ENCODE data around the gene ASS1. TPM values are rescaled to one million over a fixed set of nuclear protein-coding genes. Genes with fewer than 3 reads are reported as not detected.

Gene ASS1
- polyA plus RNA-seq, 4 donors, result 295 to 962 (median 408) TPM

GRCh38 chr9:130478736-130479575 is 34.2 kb downstream of the ASS1 start:
- no peaks in the 10 kb centered on the region for H3K4me1 ChIP-seq (ENCODE audit: control insufficient read depth in 3 of 3, insufficient read depth in 2 of 3, low read depth in 1 of 3, low read length in 2 of 3)
- no peak for DNase-seq
- H3K27me3 ChIP-seq (ENCODE audit: control insufficient read depth in 3 of 3, insufficient read depth in 3 of 3, low read length in 3 of 3), result no peaks in the 10 kb centered on the region
- no peak for FAIRE-seq
- no peak overlapping the region for H3K4me3 ChIP-seq (ENCODE audit: low read depth in 1 of 3, low read length in 3 of 3)
- 88 to 90% (median 88%) methylated on average over 35 of the region's 35 CpGs for WGBS, 3 donors
- no peak overlapping the region for H3K27ac ChIP-seq (ENCODE audit: low read depth in 1 of 3, low read length in 2 of 3)
- H3K9me3 ChIP-seq (ENCODE audit: control insufficient read depth in 2 of 2, insufficient read depth in 1 of 2, low read depth in 1 of 2, low read length in 1 of 2), result no peaks in the 10 kb centered on the region
- peaks cover 0 to 95% (median 4%) of the 10 kb centered on the region in 3 donors for H3K36me3 ChIP-seq (ENCODE audit: control insufficient read depth in 3 of 3, insufficient read depth in 2 of 3, low read depth in 1 of 3, low read length in 3 of 3)

GRCh38 chr9:130479587-130479986 is 34.8 kb downstream of the ASS1 start:
- Histone ChIP-seq H3K4me3 (ENCODE audit: low read depth in 1 of 3, low read length in 3 of 3) (no peak overlapping the region), H3K36me3 (ENCODE audit: control insufficient read depth in 3 of 3, insufficient read depth in 2 of 3, low read depth in 1 of 3, low read length in 3 of 3) (peaks cover 0 to 95% (median 4%) of the 10 kb centered on the region in 3 donors), H3K9me3 (ENCODE audit: control insufficient read depth in 2 of 2, insufficient read depth in 1 of 2, low read depth in 1 of 2, low read length in 1 of 2) (no peaks in the 10 kb centered on the region), H3K27me3 (ENCODE audit: control insufficient read depth in 3 of 3, insufficient read depth in 3 of 3, low read length in 3 of 3) (no peaks in the 10 kb centered on the region), H3K27ac (ENCODE audit: low read depth in 1 of 3, low read length in 2 of 3) (no peak overlapping the region), H3K4me1 (ENCODE audit: control insufficient read depth in 3 of 3, insufficient read depth in 2 of 3, low read depth in 1 of 3, low read length in 2 of 3) (no peaks in the 10 kb centered on the region)
- 91 to 93% (median 91%) methylated on average over 19 of the region's 19 CpGs for WGBS, 3 donors
- no peak for FAIRE-seq
- no peak for DNase-seq

DNA sequence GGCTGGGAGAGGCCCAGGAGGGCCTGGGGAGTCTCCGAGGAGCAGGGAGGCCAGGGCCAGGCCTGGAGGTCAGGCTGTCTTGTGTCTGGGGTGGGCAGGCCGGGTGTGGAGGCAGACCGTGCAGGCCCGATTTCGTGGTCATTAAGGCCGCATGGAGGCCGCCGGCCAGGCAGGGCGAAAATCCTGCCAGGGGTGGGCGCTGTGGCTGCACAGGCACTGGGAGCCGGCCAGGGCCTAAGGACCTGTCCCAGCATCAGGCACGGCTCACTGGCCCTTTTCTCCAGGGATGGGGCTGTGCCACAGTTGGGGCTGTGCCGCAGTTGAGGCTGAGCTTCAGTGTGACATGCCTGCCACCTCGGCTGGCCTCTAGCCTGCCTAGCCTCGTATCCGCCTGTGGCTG is 35.9 kb downstream of the ASS1 start:
- Histone ChIP-seq H3K4me1 (ENCODE audit: control insufficient read depth in 3 of 3, insufficient read depth in 2 of 3, low read depth in 1 of 3, low read length in 2 of 3) (no peaks in the 10 kb centered on the region), H3K27ac (ENCODE audit: low read depth in 1 of 3, low read length in 2 of 3) (no peak overlapping the region), H3K9me3 (ENCODE audit: control insufficient read depth in 2 of 2, insufficient read depth in 1 of 2, low read depth in 1 of 2, low read length in 1 of 2) (no peaks in the 10 kb centered on the region), H3K27me3 (ENCODE audit: control insufficient read depth in 3 of 3, insufficient read depth in 3 of 3, low read length in 3 of 3) (no peaks in the 10 kb centered on the region), H3K36me3 (ENCODE audit: control insufficient read depth in 3 of 3, insufficient read depth in 2 of 3, low read depth in 1 of 3, low read length in 3 of 3) (peaks cover 0 to 95% (median 4%) of the 10 kb centered on the region in 3 donors), H3K4me3 (ENCODE audit: low read depth in 1 of 3, low read length in 3 of 3) (no peak overlapping the region)
- FAIRE-seq (no peak), DNase-seq (no peak)
- 81 to 91% (median 85%) methylated on average over 15 to 16 of the region's 16 CpGs for WGBS, 3 donors

DNA sequence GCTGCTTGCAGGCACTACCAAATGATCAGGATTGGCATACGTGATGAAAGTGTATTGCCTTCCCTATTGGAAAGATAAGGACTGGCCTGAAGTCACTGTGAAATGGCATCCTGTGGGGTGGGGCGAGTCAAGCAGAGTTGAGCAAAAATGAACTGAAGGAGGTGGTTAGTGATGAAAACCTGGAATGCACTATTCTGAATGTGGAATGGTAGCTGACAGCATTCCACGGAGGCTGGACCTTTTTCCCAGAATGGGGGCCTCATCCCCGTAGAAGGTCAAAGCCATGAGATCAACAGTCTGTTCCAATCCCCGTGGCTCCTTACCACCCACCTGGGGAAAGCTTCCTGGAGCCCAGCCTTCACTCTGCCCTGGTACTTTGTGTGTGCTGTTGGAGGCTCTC is 37.7 kb downstream of the ASS1 start:
- Histone ChIP-seq H3K36me3 (ENCODE audit: control insufficient read depth in 3 of 3, insufficient read depth in 2 of 3, low read depth in 1 of 3, low read length in 3 of 3) (peaks cover 2 to 93% (median 4%) of the 10 kb centered on the region in 3 donors), H3K4me3 (ENCODE audit: low read depth in 1 of 3, low read length in 3 of 3) (no peak overlapping the region), H3K27ac (ENCODE audit: low read depth in 1 of 3, low read length in 2 of 3) (no peak overlapping the region), H3K9me3 (ENCODE audit: control insufficient read depth in 2 of 2, insufficient read depth in 1 of 2, low read depth in 1 of 2, low read length in 1 of 2) (no peaks in the 10 kb centered on the region), H3K27me3 (ENCODE audit: control insufficient read depth in 3 of 3, insufficient read depth in 3 of 3, low read length in 3 of 3) (no peaks in the 10 kb centered on the region), H3K4me1 (ENCODE audit: control insufficient read depth in 3 of 3, insufficient read depth in 2 of 3, low read depth in 1 of 3, low read length in 2 of 3) (no peaks in the 10 kb centered on the region)
- 69 to 80% (median 76%) methylated on average over 5 of the region's 5 CpGs for WGBS, 3 donors
- FAIRE-seq, result no peak
- no peak for DNase-seq

- DNase-seq, result no peak
- Histone ChIP-seq H3K27me3 (ENCODE audit: control insufficient read depth in 3 of 3, insufficient read depth in 3 of 3, low read length in 3 of 3) (no peaks in the 10 kb centered on the region), H3K4me1 (ENCODE audit: control insufficient read depth in 3 of 3, insufficient read depth in 2 of 3, low read depth in 1 of 3, low read length in 2 of 3) (no peaks in the 10 kb centered on the region), H3K27ac (ENCODE audit: low read depth in 1 of 3, low read length in 2 of 3) (no peak overlapping the region), H3K4me3 (ENCODE audit: low read depth in 1 of 3, low read length in 3 of 3) (no peak overlapping the region), H3K36me3 (ENCODE audit: control insufficient read depth in 3 of 3, insufficient read depth in 2 of 3, low read depth in 1 of 3, low read length in 3 of 3) (peaks cover 2 to 93% (median 2%) of the 10 kb centered on the region in 3 donors), H3K9me3 (ENCODE audit: control insufficient read depth in 2 of 2, insufficient read depth in 1 of 2, low read depth in 1 of 2, low read length in 1 of 2) (no peaks in the 10 kb centered on the region)
- no peak for FAIRE-seq
- WGBS, 3 donors, result 64 to 83% (median 72%) methylated on average over 11 to 16 of the region's 16 CpGs
Observed at GRCh38 chr9:130483371-130483971, 38.7 kb downstream of the ASS1 start.

- FAIRE-seq (no peak), DNase-seq (no peak)
- Histone ChIP-seq H3K27ac (ENCODE audit: low read depth in 1 of 3, low read length in 2 of 3) (no peak overlapping the region), H3K36me3 (ENCODE audit: control insufficient read depth in 3 of 3, insufficient read depth in 2 of 3, low read depth in 1 of 3, low read length in 3 of 3) (peaks cover 0 to 94% (median 2%) of the 10 kb centered on the region in 3 donors), H3K4me1 (ENCODE audit: control insufficient read depth in 3 of 3, insufficient read depth in 2 of 3, low read depth in 1 of 3, low read length in 2 of 3) (no peaks in the 10 kb centered on the region), H3K9me3 (ENCODE audit: control insufficient read depth in 2 of 2, insufficient read depth in 1 of 2, low read depth in 1 of 2, low read length in 1 of 2) (no peaks in the 10 kb centered on the region), H3K4me3 (ENCODE audit: low read depth in 1 of 3, low read length in 3 of 3) (no peak overlapping the region), H3K27me3 (ENCODE audit: control insufficient read depth in 3 of 3, insufficient read depth in 3 of 3, low read length in 3 of 3) (no peaks in the 10 kb centered on the region)
- 79 to 91% (median 85%) methylated on average over 21 of the region's 21 CpGs for WGBS, 3 donors
Observed at GRCh38 chr9:130484362-130485072, 39.8 kb downstream of the ASS1 start.

GRCh38 chr9:130486103-130486502 is 41.3 kb downstream of the ASS1 start:
- H3K4me3 ChIP-seq (ENCODE audit: low read depth in 1 of 3, low read length in 3 of 3), result no peak overlapping the region
- no peak overlapping the region for H3K27ac ChIP-seq (ENCODE audit: low read depth in 1 of 3, low read length in 2 of 3)
- DNase-seq, result no peak
- no peaks in the 10 kb centered on the region for H3K4me1 ChIP-seq (ENCODE audit: control insufficient read depth in 3 of 3, insufficient read depth in 2 of 3, low read depth in 1 of 3, low read length in 2 of 3)
- H3K36me3 ChIP-seq (ENCODE audit: control insufficient read depth in 3 of 3, insufficient read depth in 2 of 3, low read depth in 1 of 3, low read length in 3 of 3), result peaks cover 0 to 93% (median 2%) of the 10 kb centered on the region in 3 donors
- FAIRE-seq, result no peak
- no peaks in the 10 kb centered on the region for H3K27me3 ChIP-seq (ENCODE audit: control insufficient read depth in 3 of 3, insufficient read depth in 3 of 3, low read length in 3 of 3)
- WGBS, 3 donors, result 92 to 95% (median 94%) methylated on average over 6 of the region's 6 CpGs
- no peaks in the 10 kb centered on the region for H3K9me3 ChIP-seq (ENCODE audit: control insufficient read depth in 2 of 2, insufficient read depth in 1 of 2, low read depth in 1 of 2, low read length in 1 of 2)

DNA sequence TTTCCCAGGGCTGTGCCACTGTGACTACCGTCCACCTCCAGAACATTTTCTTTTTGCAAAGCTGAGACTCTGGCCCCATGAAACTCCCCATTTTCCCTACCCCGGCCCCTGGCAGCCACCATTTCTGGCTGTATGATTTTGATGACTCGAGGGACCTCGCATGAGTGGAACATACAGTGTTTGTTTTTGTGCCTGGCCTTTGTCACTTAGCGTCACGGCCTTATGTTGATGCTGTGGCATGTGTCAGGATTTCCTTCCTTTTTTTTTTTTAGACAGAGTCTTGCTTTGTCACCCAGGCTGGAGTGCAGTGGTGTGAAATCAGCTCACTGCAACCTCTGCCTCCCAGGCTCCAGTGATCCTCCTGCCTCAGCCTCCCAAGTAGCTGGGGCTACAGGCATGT is 42.7 kb downstream of the ASS1 start:
- no peaks in the 10 kb centered on the region for H3K9me3 ChIP-seq (ENCODE audit: control insufficient read depth in 2 of 2, insufficient read depth in 1 of 2, low read depth in 1 of 2, low read length in 1 of 2)
- H3K27ac ChIP-seq (ENCODE audit: low read depth in 1 of 3, low read length in 2 of 3), result no peak overlapping the region
- H3K4me3 ChIP-seq (ENCODE audit: low read depth in 1 of 3, low read length in 3 of 3), result no peak overlapping the region
- H3K27me3 ChIP-seq (ENCODE audit: control insufficient read depth in 3 of 3, insufficient read depth in 3 of 3, low read length in 3 of 3), result no peaks in the 10 kb centered on the region
- DNase-seq (no peak), FAIRE-seq (no peak)
- no peaks in the 10 kb centered on the region for H3K4me1 ChIP-seq (ENCODE audit: control insufficient read depth in 3 of 3, insufficient read depth in 2 of 3, low read depth in 1 of 3, low read length in 2 of 3)
- 64 to 73% (median 69%) methylated on average over 6 of the region's 6 CpGs for WGBS, 3 donors
- peaks cover 0 to 93% (median 2%) of the 10 kb centered on the region in 3 donors for H3K36me3 ChIP-seq (ENCODE audit: control insufficient read depth in 3 of 3, insufficient read depth in 2 of 3, low read depth in 1 of 3, low read length in 3 of 3)

Data from small intestine (tissue), 7 donors.